GM19239 (cell line): ENCODE results near the gene NADK.
"Not testable (repeated sequence)": the region's sequence is repeated elsewhere in the genome, so short reads cannot be mapped to it uniquely, and the experiment has no call there.

Source experiments
- DNase-seq: peaks from one replicate; pipeline ENCODE4 v3.0.0; 2011; ENCODE audit warnings: low spot score; ENCODE audit not compliant: insufficient read length
- FAIRE-seq: peaks from 2 replicates; lab custom pipeline; 2011; peaks lifted over from hg19 to GRCh38; lab: Jason Lieb, UNC

Gene NADK

GRCh38 chr1:1724035-1724864 lies 54.0 kb downstream of the NADK start, which contains the start of gene CDK11A:
Gene CDK11A (minus strand): TSS chr1:1724357. CDS start chr1:1722818, 1,539 bp downstream.
- DNase-seq, result peak; percentile 89
- peak; percentile 98 for FAIRE-seq

GRCh38 chr1:1721201-1721600 lies 57.1 kb downstream of the NADK start:
- FAIRE-seq, result no peak

GRCh38 chr1:1715109-1715883 lies 63.0 kb downstream of the NADK start:
- not testable (repeated sequence) for FAIRE-seq, DNase-seq

More at GRCh38 chr1:1721201-1721600, 57.1 kb downstream of the NADK start:
- no peak for DNase-seq

GRCh38 chr1:1707897-1708296 lies 70.4 kb downstream of the NADK start:
- DNase-seq, FAIRE-seq: not testable (repeated sequence)

GRCh38 chr1:1707241-1707640 lies 71.0 kb downstream of the NADK start:
- not testable (repeated sequence) for FAIRE-seq, DNase-seq

GRCh38 chr1:1705623-1706022 lies 72.6 kb downstream of the NADK start:
- not testable (repeated sequence) for DNase-seq, FAIRE-seq

- DNase-seq, FAIRE-seq: not testable (repeated sequence)
Observed at GRCh38 chr1:1704284-1704957, 73.8 kb downstream of the NADK start.

- DNase-seq (no peak), FAIRE-seq (no peak)
Observed at GRCh38 chr1:1703796-1704195, 74.5 kb downstream of the NADK start.

- not testable (repeated sequence) for DNase-seq, FAIRE-seq
Observed at GRCh38 chr1:1702506-1702905, 75.8 kb downstream of the NADK start.
